ENCODE data around the gene OAT.

OAT gene

GRCh38 chr10:124364674-124365073 lies 54.0 kb downstream of the OAT start:
- Histone ChIP-seq H3K27ac (ENCODE audit: low read length) (no peak overlapping the region), H3K9me2 (replicated peaks; ENCODE audit: insufficient read depth, low read length) (no peaks in the 10 kb centered on the region), H3K4me3 (ENCODE audit: low read length) (no peak overlapping the region), H3K4me1 (ENCODE audit: low read length) (no peaks in the 10 kb centered on the region), H3K9ac (ENCODE audit: low read length) (no peak overlapping the region), H3K4me2 (ENCODE audit: low read depth, low read length) (no peak overlapping the region), H3K9me3 (replicated peaks; ENCODE audit: insufficient read depth, low read length) (no peaks in the 10 kb centered on the region), H4K20me1 (ENCODE audit: insufficient read depth, low read length) (no peaks in the 10 kb centered on the region), H3F3A (ENCODE audit: insufficient read depth, low read length) (no peaks in the 10 kb centered on the region), H3K79me2 (ENCODE audit: low read length) (no peaks in the 10 kb centered on the region), H3K27me3 (replicated peaks; ENCODE audit: insufficient read depth, low read length) (no peaks in the 10 kb centered on the region), H2AFZ (ENCODE audit: low read length) (no peak overlapping the region), H3K36me3 (replicated peaks; ENCODE audit: insufficient read depth, low read length) (no peaks in the 10 kb centered on the region)
- DNase-seq = no peak
- TF ChIP-seq CTCF (IDR thresholded peaks at IDR 0.05; ENCODE audit: low read length) = no peak
- no peak for TF ChIP-seq EZH2phosphoT487 (IDR thresholded peaks at IDR 0.05; ENCODE audit: low read length)
- TF ChIP-seq EZH2 (optimal IDR thresholded peaks at IDR 0.05; ENCODE audit: low read depth, low read length) = no peak

- Histone ChIP-seq H2AFZ (ENCODE audit: low read length) (no peak overlapping the region), H3K9me2 (replicated peaks; ENCODE audit: insufficient read depth, low read length) (no peaks in the 10 kb centered on the region), H3K79me2 (ENCODE audit: low read length) (no peaks in the 10 kb centered on the region), H3K27ac (ENCODE audit: low read length) (no peak overlapping the region), H3F3A (ENCODE audit: insufficient read depth, low read length) (no peaks in the 10 kb centered on the region), H3K9me3 (replicated peaks; ENCODE audit: insufficient read depth, low read length) (no peaks in the 10 kb centered on the region), H3K4me1 (ENCODE audit: low read length) (no peaks in the 10 kb centered on the region), H4K20me1 (ENCODE audit: insufficient read depth, low read length) (no peaks in the 10 kb centered on the region), H3K36me3 (replicated peaks; ENCODE audit: insufficient read depth, low read length) (no peaks in the 10 kb centered on the region), H3K9ac (ENCODE audit: low read length) (no peak overlapping the region), H3K4me2 (ENCODE audit: low read depth, low read length) (no peak overlapping the region), H3K4me3 (ENCODE audit: low read length) (no peak overlapping the region), H3K27me3 (replicated peaks; ENCODE audit: insufficient read depth, low read length) (no peaks in the 10 kb centered on the region)
- TF ChIP-seq CTCF (IDR thresholded peaks at IDR 0.05; ENCODE audit: low read length) (no peak), EZH2 (optimal IDR thresholded peaks at IDR 0.05; ENCODE audit: low read depth, low read length) (no peak), EZH2phosphoT487 (IDR thresholded peaks at IDR 0.05; ENCODE audit: low read length) (no peak)
- no peak for DNase-seq
These were observed 56.2 kb downstream of the OAT start for GRCh38 chr10:124362568-124362967.

DNA sequence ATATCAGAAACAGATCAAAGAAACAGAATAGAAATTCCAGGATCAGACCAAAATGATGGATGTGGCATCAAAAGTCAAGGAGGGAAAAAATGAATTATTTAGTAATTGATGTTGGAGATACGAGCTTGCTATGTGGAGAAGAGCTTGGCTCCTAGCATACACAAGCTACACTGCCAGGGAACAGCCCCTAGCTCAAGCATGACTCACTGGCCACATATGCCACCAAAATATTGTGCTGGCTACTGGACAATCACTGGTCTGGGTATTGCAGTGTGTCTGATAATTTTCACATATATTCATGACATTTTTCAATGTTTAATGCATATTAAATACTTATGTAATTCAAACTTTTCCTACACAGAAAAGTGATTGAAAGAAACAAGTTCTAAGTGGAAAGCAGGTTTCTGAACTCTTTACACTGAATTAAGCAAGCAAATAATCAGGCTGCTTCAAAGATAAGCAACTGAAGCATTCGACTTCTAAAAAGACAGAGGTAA lies 59.3 kb downstream of the OAT start:
- Histone ChIP-seq H4K20me1 (ENCODE audit: insufficient read depth, low read length) (no peaks in the 10 kb centered on the region), H3K79me2 (ENCODE audit: low read length) (no peaks in the 10 kb centered on the region), H3K4me2 (ENCODE audit: low read depth, low read length) (no peak overlapping the region), H3K27me3 (replicated peaks; ENCODE audit: insufficient read depth, low read length) (no peaks in the 10 kb centered on the region), H3F3A (ENCODE audit: insufficient read depth, low read length) (no peaks in the 10 kb centered on the region), H2AFZ (ENCODE audit: low read length) (no peak overlapping the region), H3K27ac (ENCODE audit: low read length) (no peak overlapping the region), H3K4me1 (ENCODE audit: low read length) (no peaks in the 10 kb centered on the region), H3K4me3 (ENCODE audit: low read length) (no peak overlapping the region), H3K9me3 (replicated peaks; ENCODE audit: insufficient read depth, low read length) (no peaks in the 10 kb centered on the region), H3K9me2 (replicated peaks; ENCODE audit: insufficient read depth, low read length) (no peaks in the 10 kb centered on the region), H3K9ac (ENCODE audit: low read length) (no peak overlapping the region), H3K36me3 (replicated peaks; ENCODE audit: insufficient read depth, low read length) (no peaks in the 10 kb centered on the region)
- TF ChIP-seq EZH2phosphoT487 (IDR thresholded peaks at IDR 0.05; ENCODE audit: low read length) (no peak), EZH2 (optimal IDR thresholded peaks at IDR 0.05; ENCODE audit: low read depth, low read length) (no peak), CTCF (IDR thresholded peaks at IDR 0.05; ENCODE audit: low read length) (no peak)
- DNase-seq = no peak

All from MM.1S (cell line).